ENCODE results near the gene RNF10. TPM values are rescaled to one million over a fixed set of nuclear protein-coding genes. Genes with fewer than 3 reads are reported as not detected.

The RNF10 gene
- polyA plus RNA-seq, 1 donor from 2014 or later: 139 TPM

DNA sequence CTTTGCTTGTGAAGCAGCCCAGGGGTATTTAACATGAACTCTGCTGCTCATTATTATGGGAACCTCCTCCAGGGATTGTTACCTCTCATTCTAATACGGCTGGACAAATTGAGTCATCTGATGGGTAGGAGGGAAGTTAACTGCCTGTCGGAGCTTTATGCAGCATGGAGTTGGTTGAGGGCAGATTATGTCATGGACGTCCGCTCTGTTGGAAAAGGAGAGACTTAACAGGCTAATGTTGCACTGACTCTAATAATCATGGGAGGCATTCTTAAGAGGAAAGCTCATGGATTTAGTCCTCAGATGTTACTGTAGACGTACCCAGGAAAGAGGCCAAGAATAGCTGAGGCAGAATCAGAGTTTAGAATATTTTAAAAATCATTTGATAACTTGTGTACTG, 37.1 kb downstream of the RNF10 start:
- H3K9me2 ChIP-seq (ENCODE audit: insufficient read depth, low read length): no peaks in the 10 kb centered on the region
- no peak overlapping the region for H3K27ac ChIP-seq (ENCODE audit: low read length)
- H3F3A ChIP-seq (ENCODE audit: insufficient read depth, low read length, poor library complexity, severe bottlenecking): no peaks in the 10 kb centered on the region
- H3K27me3 ChIP-seq (ENCODE audit: insufficient read depth, low read depth, low read length): no peaks in the 10 kb centered on the region
- no peaks in the 10 kb centered on the region for H3K9me3 ChIP-seq (ENCODE audit: low read length)
- no peak overlapping the region for H3K4me2 ChIP-seq (ENCODE audit: low read length)
- peaks cover 10% of the 10 kb centered on the region for H3K36me3 ChIP-seq (ENCODE audit: insufficient read depth, low read length)
- H4K20me1 ChIP-seq (ENCODE audit: insufficient read depth): no peaks in the 10 kb centered on the region
- no peak overlapping the region for H3K9ac ChIP-seq (ENCODE audit: low read length)
- no peak overlapping the region for H2AFZ ChIP-seq (ENCODE audit: low read depth, low read length)
- H3K4me3 ChIP-seq (ENCODE audit: low read length): no peak overlapping the region
- TF ChIP-seq POLR2AphosphoS5 (IDR thresholded peaks at IDR 0.05) (no peak), SMC3 (conservative IDR thresholded peaks at IDR 0.05; ENCODE audit: poor library complexity) (no peak), MXI1 (conservative IDR thresholded peaks at IDR 0.05; ENCODE audit: poor library complexity, severe bottlenecking) (no peak), EP300 (conservative IDR thresholded peaks at IDR 0.05; ENCODE audit: poor library complexity, severe bottlenecking) (no peak), RAD21 (conservative IDR thresholded peaks at IDR 0.05) (no peak), EZH2 (IDR thresholded peaks at IDR 0.05; ENCODE audit: borderline replicate concordance, insufficient read depth, low read length, poor library complexity, severe bottlenecking) (no peak), TAF1 (IDR thresholded peaks at IDR 0.05; ENCODE audit: low read depth) (no peak)
- TF ChIP-seq, protein P1, sequence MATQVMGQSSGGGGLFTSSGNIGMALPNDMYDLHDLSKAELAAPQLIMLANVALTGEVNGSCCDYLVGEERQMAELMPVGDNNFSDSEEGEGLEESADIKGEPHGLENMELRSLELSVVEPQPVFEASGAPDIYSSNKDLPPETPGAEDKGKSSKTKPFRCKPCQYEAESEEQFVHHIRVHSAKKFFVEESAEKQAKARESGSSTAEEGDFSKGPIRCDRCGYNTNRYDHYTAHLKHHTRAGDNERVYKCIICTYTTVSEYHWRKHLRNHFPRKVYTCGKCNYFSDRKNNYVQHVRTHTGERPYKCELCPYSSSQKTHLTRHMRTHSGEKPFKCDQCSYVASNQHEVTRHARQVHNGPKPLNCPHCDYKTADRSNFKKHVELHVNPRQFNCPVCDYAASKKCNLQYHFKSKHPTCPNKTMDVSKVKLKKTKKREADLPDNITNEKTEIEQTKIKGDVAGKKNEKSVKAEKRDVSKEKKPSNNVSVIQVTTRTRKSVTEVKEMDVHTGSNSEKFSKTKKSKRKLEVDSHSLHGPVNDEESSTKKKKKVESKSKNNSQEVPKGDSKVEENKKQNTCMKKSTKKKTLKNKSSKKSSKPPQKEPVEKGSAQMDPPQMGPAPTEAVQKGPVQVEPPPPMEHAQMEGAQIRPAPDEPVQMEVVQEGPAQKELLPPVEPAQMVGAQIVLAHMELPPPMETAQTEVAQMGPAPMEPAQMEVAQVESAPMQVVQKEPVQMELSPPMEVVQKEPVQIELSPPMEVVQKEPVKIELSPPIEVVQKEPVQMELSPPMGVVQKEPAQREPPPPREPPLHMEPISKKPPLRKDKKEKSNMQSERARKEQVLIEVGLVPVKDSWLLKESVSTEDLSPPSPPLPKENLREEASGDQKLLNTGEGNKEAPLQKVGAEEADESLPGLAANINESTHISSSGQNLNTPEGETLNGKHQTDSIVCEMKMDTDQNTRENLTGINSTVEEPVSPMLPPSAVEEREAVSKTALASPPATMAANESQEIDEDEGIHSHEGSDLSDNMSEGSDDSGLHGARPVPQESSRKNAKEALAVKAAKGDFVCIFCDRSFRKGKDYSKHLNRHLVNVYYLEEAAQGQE (IDR thresholded peaks at IDR 0.05; ENCODE audit: borderline replicate concordance): no peak
- TF ChIP-seq, protein P2, sequence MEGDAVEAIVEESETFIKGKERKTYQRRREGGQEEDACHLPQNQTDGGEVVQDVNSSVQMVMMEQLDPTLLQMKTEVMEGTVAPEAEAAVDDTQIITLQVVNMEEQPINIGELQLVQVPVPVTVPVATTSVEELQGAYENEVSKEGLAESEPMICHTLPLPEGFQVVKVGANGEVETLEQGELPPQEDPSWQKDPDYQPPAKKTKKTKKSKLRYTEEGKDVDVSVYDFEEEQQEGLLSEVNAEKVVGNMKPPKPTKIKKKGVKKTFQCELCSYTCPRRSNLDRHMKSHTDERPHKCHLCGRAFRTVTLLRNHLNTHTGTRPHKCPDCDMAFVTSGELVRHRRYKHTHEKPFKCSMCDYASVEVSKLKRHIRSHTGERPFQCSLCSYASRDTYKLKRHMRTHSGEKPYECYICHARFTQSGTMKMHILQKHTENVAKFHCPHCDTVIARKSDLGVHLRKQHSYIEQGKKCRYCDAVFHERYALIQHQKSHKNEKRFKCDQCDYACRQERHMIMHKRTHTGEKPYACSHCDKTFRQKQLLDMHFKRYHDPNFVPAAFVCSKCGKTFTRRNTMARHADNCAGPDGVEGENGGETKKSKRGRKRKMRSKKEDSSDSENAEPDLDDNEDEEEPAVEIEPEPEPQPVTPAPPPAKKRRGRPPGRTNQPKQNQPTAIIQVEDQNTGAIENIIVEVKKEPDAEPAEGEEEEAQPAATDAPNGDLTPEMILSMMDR (IDR thresholded peaks at IDR 0.05; ENCODE audit: poor library complexity, severe bottlenecking): no peak
- no peaks in the 10 kb centered on the region for H3K79me2 ChIP-seq (replicated peaks; ENCODE audit: insufficient read depth, low read length)

DNA sequence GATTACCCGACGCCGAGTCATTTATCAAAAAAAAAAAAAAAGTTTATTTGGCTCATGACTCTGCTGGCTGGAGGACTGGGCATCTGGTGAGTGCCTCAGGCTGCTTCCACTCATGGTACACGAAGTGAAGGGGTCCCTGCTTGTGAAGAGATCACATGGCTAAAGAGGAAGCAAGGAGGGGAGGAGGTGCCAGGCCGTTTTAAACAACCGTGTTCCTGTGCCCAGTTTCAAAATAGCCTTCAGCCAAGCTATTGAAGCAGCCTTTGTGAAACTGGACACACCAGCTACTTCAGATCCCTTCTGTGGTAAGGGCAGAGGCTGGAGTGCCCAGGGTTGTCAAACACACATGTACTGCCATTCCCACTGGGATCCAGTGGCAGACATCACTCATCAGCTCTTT, 39.4 kb downstream of the RNF10 start:
- Histone ChIP-seq H2AFZ (ENCODE audit: low read depth, low read length) (no peak overlapping the region), H3K9ac (ENCODE audit: low read length) (no peak overlapping the region), H4K20me1 (ENCODE audit: insufficient read depth) (no peaks in the 10 kb centered on the region), H3K36me3 (ENCODE audit: insufficient read depth, low read length) (peaks cover 16% of the 10 kb centered on the region), H3K27ac (ENCODE audit: low read length) (no peak overlapping the region), H3F3A (ENCODE audit: insufficient read depth, low read length, poor library complexity, severe bottlenecking) (no peaks in the 10 kb centered on the region), H3K4me3 (ENCODE audit: low read length) (no peak overlapping the region), H3K79me2 (replicated peaks; ENCODE audit: insufficient read depth, low read length) (no peaks in the 10 kb centered on the region), H3K9me2 (ENCODE audit: insufficient read depth, low read length) (no peaks in the 10 kb centered on the region), H3K9me3 (ENCODE audit: low read length) (no peaks in the 10 kb centered on the region), H3K4me2 (ENCODE audit: low read length) (no peak overlapping the region), H3K27me3 (ENCODE audit: insufficient read depth, low read depth, low read length) (no peaks in the 10 kb centered on the region)
- TF ChIP-seq SMC3 (conservative IDR thresholded peaks at IDR 0.05; ENCODE audit: poor library complexity): no peak
- no peak for TF ChIP-seq POLR2AphosphoS5 (IDR thresholded peaks at IDR 0.05)
- TF ChIP-seq EZH2 (IDR thresholded peaks at IDR 0.05; ENCODE audit: borderline replicate concordance, insufficient read depth, low read length, poor library complexity, severe bottlenecking): no peak
- TF ChIP-seq, protein P1 (IDR thresholded peaks at IDR 0.05; ENCODE audit: borderline replicate concordance): no peak
- no peak for TF ChIP-seq RAD21 (conservative IDR thresholded peaks at IDR 0.05)
- TF ChIP-seq MXI1 (conservative IDR thresholded peaks at IDR 0.05; ENCODE audit: poor library complexity, severe bottlenecking): no peak
- TF ChIP-seq EP300 (conservative IDR thresholded peaks at IDR 0.05; ENCODE audit: poor library complexity, severe bottlenecking): no peak
- TF ChIP-seq, protein P2 (IDR thresholded peaks at IDR 0.05; ENCODE audit: poor library complexity, severe bottlenecking): no peak
- TF ChIP-seq TAF1 (IDR thresholded peaks at IDR 0.05; ENCODE audit: low read depth): no peak

Measured in neural cell (in vitro differentiated cells).